Upper lobe of left lung (tissue), 4 donors: Measurements from ENCODE around the gene C16orf92.

ENCODE experiments used
- CTCF ChIP-seq, 6 experiments: fragments of 450-650 bp in 4 of 6; fragments of 200-600 bp in 2 of 6; sonication (generic) in 2 of 6; IDR thresholded peaks; one replicate each; pipeline ENCODE4 v1.5.1; 2016 to 2019; ENCODE audit warnings: antibody characterized with exemption in 6 of 6
- EP300 ChIP-seq, 4 donors: sonication (generic); formaldehyde crosslinking; IDR thresholded peaks; one replicate each; pipeline ENCODE4 v1.5.1; 2017; ENCODE audit warnings: antibody characterized with exemption in 4 of 4, control low read depth in 2 of 4
- POLR2A ChIP-seq, 4 donors: fragments of 450-650 bp; IDR thresholded peaks; one replicate each; pipeline ENCODE4 v1.5.1; 2016 to 2017; ENCODE audit warnings: antibody characterized with exemption in 4 of 4, mild to moderate bottlenecking in 2 of 4

- TF ChIP-seq POLR2A (IDR thresholded peaks at IDR 0.05) (no peak), CTCF (IDR thresholded peaks at IDR 0.05) (no peak), EP300 (IDR thresholded peaks at IDR 0.05) (no peak)
Measured at GRCh38 chr16:30040221-30040620, 17.2 kb downstream of the C16orf92 start.
